Thoracic aorta (tissue), 2 donors: Measurements from ENCODE around the gene SPEG. TPM values are rescaled to one million over a fixed set of nuclear protein-coding genes. Genes with fewer than 3 reads are reported as not detected.

ENCODE experiments used
- ATAC-seq: fragments of 150-250 bp; one replicate; pipeline ENCODE4 v1.8.0; 2017; ENCODE audit warnings: low read depth; ENCODE audit not compliant: insufficient number of reproducible peaks, low FRiP score
- DNase-seq: peaks from one replicate; pipeline ENCODE4 v3.0.0-alpha.2; 2020; ENCODE audit warnings: low spot score
- H3K27ac ChIP-seq, 2 donors: fragments of 200-600 bp; sonication (generic); 1 replicate in 1 of 2; 2 replicates in 1 of 2; pipeline ENCODE4 v1.5.1; 2016; ENCODE audit warnings: mild to moderate bottlenecking in 2 of 2, moderate library complexity in 2 of 2
- H3K27me3 ChIP-seq: fragments of 200-600 bp; sonication (generic); replicated peaks from 2 replicates; pipeline ENCODE4 v1.6.0; 2016; ENCODE audit warnings: mild to moderate bottlenecking; ENCODE audit not compliant: insufficient read depth
- H3K36me3 ChIP-seq: fragments of 200-600 bp; sonication (generic); one replicate; pipeline ENCODE4 v1.5.1; 2016
- H3K4me1 ChIP-seq, 2 donors: fragments of 200-600 bp; sonication (generic); 1 replicate in 1 of 2; 2 replicates in 1 of 2; pipeline versions ENCODE4 v1.5.1 to v1.6.0; 2016; ENCODE audit warnings: low read depth in 2 of 2, mild to moderate bottlenecking in 1 of 2; ENCODE audit not compliant: control insufficient read depth in 1 of 2
- H3K4me3 ChIP-seq: fragments of 200-600 bp; sonication (generic); 2 replicates; pipeline ENCODE4 v1.5.1; 2016; ENCODE audit warnings: mild to moderate bottlenecking
- H3K9me3 ChIP-seq: fragments of 200-600 bp; sonication (generic); 2 replicates; pipeline ENCODE4 v1.5.1; 2016
- total RNA-seq, 2 donors: library from RNA; depleted of rRNA; stranded (reverse); fragments of >200 nt; gene quantifications; one replicate each; pipeline versions ENCODE4 v1.1.0 to v1.2.3, GENCODE V29; 2016
- TF ChIP-seq, protein P1 (sequence below): fragments of 200-600 bp; sonication (generic); IDR thresholded peaks from one replicate; pipeline ENCODE4 v1.5.1; 2019; ENCODE audit warnings: antibody characterized with exemption

Gene SPEG
- total RNA-seq, 2 donors from 2014 or later = 426 to 455 TPM

GRCh38 chr2:219452361-219453317 lies 18.0 kb downstream of the SPEG start:
- ATAC-seq (peak; percentile 83), DNase-seq (peak; percentile 91)
- Histone ChIP-seq H3K27me3 (no peaks in the 10 kb centered on the region), H3K36me3 (peaks cover 47% of the 10 kb centered on the region), H3K4me1 (peaks cover 53 to 95% of the 10 kb centered on the region in 2 donors), H3K27ac (peak overlapping the region; percentile 99), H3K4me3 (peak overlapping the region; percentile 79), H3K9me3 (no peaks in the 10 kb centered on the region)
- TF ChIP-seq, protein P1, sequence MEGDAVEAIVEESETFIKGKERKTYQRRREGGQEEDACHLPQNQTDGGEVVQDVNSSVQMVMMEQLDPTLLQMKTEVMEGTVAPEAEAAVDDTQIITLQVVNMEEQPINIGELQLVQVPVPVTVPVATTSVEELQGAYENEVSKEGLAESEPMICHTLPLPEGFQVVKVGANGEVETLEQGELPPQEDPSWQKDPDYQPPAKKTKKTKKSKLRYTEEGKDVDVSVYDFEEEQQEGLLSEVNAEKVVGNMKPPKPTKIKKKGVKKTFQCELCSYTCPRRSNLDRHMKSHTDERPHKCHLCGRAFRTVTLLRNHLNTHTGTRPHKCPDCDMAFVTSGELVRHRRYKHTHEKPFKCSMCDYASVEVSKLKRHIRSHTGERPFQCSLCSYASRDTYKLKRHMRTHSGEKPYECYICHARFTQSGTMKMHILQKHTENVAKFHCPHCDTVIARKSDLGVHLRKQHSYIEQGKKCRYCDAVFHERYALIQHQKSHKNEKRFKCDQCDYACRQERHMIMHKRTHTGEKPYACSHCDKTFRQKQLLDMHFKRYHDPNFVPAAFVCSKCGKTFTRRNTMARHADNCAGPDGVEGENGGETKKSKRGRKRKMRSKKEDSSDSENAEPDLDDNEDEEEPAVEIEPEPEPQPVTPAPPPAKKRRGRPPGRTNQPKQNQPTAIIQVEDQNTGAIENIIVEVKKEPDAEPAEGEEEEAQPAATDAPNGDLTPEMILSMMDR = no peak

DNA sequence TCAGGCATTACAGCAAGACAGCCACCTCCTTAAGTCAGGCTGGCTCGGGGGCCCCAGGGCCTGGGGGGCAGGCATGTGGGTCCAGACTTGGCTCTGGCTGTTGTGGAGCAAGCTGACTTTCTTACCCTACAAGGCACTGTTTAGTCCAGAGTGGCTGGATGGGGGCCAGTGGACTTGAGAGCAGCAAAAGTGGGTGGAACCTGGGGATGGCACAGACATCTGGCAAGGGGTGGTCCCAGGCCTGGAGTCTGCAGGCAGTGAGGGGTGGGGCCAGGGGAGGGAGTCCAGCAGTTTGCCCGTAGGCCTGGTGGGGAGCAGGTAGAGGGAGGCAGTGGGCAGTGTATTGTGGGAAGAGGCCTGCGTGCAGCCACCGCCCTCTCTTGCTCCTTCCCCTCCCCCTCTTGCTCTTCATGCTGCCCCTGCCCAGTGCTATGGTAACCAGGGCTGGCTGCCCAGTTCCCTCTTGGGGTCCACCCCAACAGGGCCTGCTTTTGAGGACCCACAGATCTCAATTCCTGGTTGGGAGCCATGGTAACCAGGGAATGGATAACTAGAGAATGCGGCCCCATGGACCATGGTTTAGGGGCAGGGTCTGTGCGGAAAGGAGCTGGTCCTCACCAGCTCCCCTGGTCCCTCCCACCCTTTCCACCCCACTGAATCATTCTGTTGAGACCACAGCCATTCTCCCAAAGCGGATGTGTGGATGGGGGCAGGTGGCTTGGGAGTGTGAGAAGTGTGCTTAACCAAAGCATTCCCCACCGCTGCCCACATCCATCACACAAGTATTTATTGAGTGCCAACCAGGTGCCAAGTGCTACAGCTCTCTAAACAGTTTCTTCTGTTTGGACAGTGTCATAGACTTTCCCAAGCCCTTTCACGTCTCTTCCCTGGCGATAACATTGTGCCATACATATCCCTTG lies 19.3 kb downstream of the SPEG start:
- H3K27ac ChIP-seq = peak overlapping the region; percentile 99
- peak overlapping the region; percentile 33 for H3K4me3 ChIP-seq
- H3K9me3 ChIP-seq = no peaks in the 10 kb centered on the region
- H3K4me1 ChIP-seq = peaks cover 46 to 95% of the 10 kb centered on the region in 2 donors
- DNase-seq (peak; percentile 99), ATAC-seq (peak; percentile 38)
- TF ChIP-seq, protein P1 = no peak
- H3K27me3 ChIP-seq = no peaks in the 10 kb centered on the region
- H3K36me3 ChIP-seq = peaks cover 45% of the 10 kb centered on the region

DNA sequence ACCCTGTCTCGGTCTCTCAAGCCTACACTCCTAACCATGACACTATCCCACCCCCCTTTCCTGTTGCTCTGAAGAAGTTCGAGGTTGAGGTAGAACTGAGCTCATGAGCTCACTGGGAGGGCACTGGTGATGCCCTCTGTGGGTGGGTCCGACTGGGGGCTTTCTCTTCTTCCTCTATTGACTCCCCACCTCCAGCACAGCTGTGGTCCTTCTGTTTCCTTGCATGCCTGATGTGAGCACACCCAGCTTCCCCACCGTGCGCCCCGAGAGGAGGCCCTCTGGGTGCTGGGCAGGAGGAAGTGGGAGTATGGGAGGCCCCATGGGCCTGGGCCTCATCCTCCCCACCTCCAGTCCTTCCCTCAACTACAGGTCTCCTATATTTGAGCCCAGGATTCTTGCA lies 20.9 kb downstream of the SPEG start:
- no peaks in the 10 kb centered on the region for H3K27me3 ChIP-seq
- peaks cover 47 to 93% of the 10 kb centered on the region in 2 donors for H3K4me1 ChIP-seq
- ATAC-seq (no peak), DNase-seq (no peak)
- H3K27ac ChIP-seq = peak overlapping the region; percentile 99
- no peak overlapping the region for H3K4me3 ChIP-seq
- H3K9me3 ChIP-seq = no peaks in the 10 kb centered on the region
- TF ChIP-seq, protein P1 = no peak
- H3K36me3 ChIP-seq = peaks cover 33% of the 10 kb centered on the region

DNA sequence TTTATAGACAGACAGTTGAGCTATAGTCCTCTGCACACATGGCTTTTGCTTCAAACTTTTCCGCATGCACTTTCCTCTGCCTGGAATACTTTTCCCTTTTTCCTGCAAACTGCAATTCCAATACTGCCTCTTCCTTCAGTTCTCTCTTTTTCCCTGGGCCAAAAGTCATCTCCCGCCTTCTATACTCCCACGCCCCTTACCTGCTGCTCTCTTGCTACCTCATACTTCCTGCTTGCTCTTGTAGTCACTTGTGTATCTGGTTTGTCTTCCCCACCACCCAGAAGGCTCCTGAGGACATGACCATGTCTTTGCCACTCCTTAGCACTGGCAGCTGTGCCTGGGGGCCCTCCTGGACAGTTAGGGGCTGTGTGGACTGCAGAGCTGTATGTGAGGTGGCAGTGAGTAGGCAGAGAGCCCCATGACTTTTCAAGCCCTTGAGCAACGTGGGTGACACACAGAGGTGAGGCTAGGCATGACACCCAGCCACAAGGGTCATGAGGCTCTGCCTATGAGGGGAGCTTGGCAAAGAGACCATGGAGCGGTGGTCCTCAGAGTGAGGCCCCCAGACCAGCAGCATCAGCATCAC lies 23.2 kb downstream of the SPEG start:
- peaks cover 35 to 92% of the 10 kb centered on the region in 2 donors for H3K4me1 ChIP-seq
- H3K27me3 ChIP-seq = no peaks in the 10 kb centered on the region
- peaks cover 43% of the 10 kb centered on the region for H3K36me3 ChIP-seq
- DNase-seq (no peak), ATAC-seq (no peak)
- no peak overlapping the region for H3K4me3 ChIP-seq
- TF ChIP-seq, protein P1 = no peak
- H3K9me3 ChIP-seq = no peaks in the 10 kb centered on the region
- peak overlapping the region; percentile 99 to 100 for H3K27ac ChIP-seq
